SH-SY5Y (cell line): ENCODE results near the gene C19orf73.

Experiments used
- GATA2 ChIP-seq: IDR thresholded peaks from 2 replicates; pipeline ENCODE4 v1.6.1; 2011; ENCODE audit warnings: mild to moderate bottlenecking, low read depth, low read length
- GATA3 ChIP-seq: IDR thresholded peaks from 2 replicates; pipeline ENCODE4 v1.6.1; 2011; ENCODE audit warnings: low read depth, mild to moderate bottlenecking, low read length, moderate library complexity

DNA sequence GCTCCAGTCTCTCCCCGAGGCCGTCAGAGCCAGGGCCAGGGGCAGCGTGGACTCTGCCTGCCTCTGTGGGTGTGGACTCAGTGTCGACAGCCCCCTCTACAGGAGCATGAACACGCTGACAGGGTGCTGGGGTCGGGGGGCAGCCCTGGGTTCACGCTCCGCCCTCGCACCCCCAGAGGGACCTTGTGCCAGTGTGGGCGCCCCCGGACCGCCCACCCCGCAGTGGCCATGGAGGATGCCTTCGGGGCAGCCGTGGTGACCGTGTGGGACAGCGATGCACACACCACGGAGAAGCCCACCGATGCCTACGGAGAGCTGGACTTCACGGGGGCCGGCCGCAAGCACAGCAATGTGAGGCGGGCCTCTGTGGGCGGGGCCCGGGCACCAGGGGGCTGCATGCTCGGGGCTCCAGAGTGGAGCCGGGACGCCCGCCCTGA is 46.9 kb upstream of the C19orf73 start:
- no peak for TF ChIP-seq GATA2
- TF ChIP-seq GATA3: no peak
